HEK293 (cell line): ENCODE results near the gene DYNLRB1.

ENCODE experiments used
- CTCF ChIA-PET: fragments of 350-600 bp; formaldehyde crosslinking; extraction: SDS; loops from one replicate; lab custom pipeline; 2021; ENCODE audit warnings: antibody characterized with exemption; lab: Yijun Ruan, JAX
- POLR2A ChIA-PET: fragments of 300-600 bp; formaldehyde crosslinking; extraction: SDS; loops from one replicate; lab custom pipeline; 2020; ENCODE audit warnings: antibody characterized with exemption, inconsistent platforms; lab: Yijun Ruan, JAX
- H3K27ac ChIP-seq: fragments of 200-500 bp; sonication (Bioruptor generic); 2 replicates; pipeline ENCODE4 v1.5.1; 2014; ENCODE audit warnings: low read depth, low read length, control low read depth, inconsistent platforms; ENCODE audit errors: extremely low read depth
- H3K36me3 ChIP-seq, 2 experiments: fragments of 200-500 bp in 1 of 2; sonication (Bioruptor generic) in 1 of 2; 1 replicate in 1 of 2; 2 replicates in 1 of 2; pipeline ENCODE4 v1.5.1; 2014 to 2017; ENCODE audit warnings: inconsistent platforms in 2 of 2, low read length in 2 of 2; ENCODE audit not compliant: control insufficient read depth in 2 of 2, insufficient read depth in 1 of 2
- H3K4me1 ChIP-seq: fragments of 200-500 bp; sonication (Bioruptor generic); 2 replicates; pipeline ENCODE4 v1.5.1; 2014; ENCODE audit warnings: mild to moderate bottlenecking, low read length, inconsistent platforms; ENCODE audit not compliant: control insufficient read depth, insufficient read depth
- H3K4me3 ChIP-seq: 2 replicates; pipeline ENCODE4 v1.5.1; 2011; ENCODE audit warnings: low read depth, mild to moderate bottlenecking, control low read depth, low read length, moderate library complexity
- H3K9me3 ChIP-seq: fragments of 200-500 bp; sonication (Bioruptor generic); 2 replicates; pipeline ENCODE4 v1.5.1; 2014; ENCODE audit warnings: low read depth, low read length, inconsistent platforms; ENCODE audit not compliant: control insufficient read depth, insufficient read depth
- HOXC10 ChIP-seq: sonication (generic); formaldehyde crosslinking; IDR thresholded peaks from 2 replicates; pipeline ENCODE4 v1.8.1; 2023; ENCODE audit warnings: mild to moderate bottlenecking, missing genetic modification reagents
- KLF16 ChIP-seq: fragments of 450-650 bp; formaldehyde crosslinking; IDR thresholded peaks from 2 replicates; pipeline ENCODE4 v1.5.1; 2017; ENCODE audit warnings: missing biosample characterization, missing genetic modification characterization
- PRDM1 ChIP-seq: fragments of 450-650 bp; formaldehyde crosslinking; IDR thresholded peaks from 2 replicates; pipeline ENCODE4; 2016; ENCODE audit warnings: missing biosample characterization, missing genetic modification characterization
- TCF7L2 ChIP-seq: IDR thresholded peaks from 2 replicates; pipeline ENCODE4 v1.6.1; 2011; ENCODE audit warnings: low read depth, mild to moderate bottlenecking, inconsistent platforms, low read length, moderate library complexity, borderline replicate concordance
- ZEB2 ChIP-seq: fragments of 450-650 bp; formaldehyde crosslinking; IDR thresholded peaks from 2 replicates; pipeline ENCODE4 v1.5.1; 2016; ENCODE audit warnings: missing biosample characterization, missing genetic modification characterization
- ZIC2 ChIP-seq: fragments of 450-650 bp; formaldehyde crosslinking; IDR thresholded peaks from 2 replicates; pipeline ENCODE4 v1.5.1; 2016; ENCODE audit warnings: missing biosample characterization, missing genetic modification characterization
- ZNF155 ChIP-seq: fragments of 450-650 bp; formaldehyde crosslinking; IDR thresholded peaks from 2 replicates; pipeline ENCODE4 v1.5.1; 2016; ENCODE audit warnings: missing biosample characterization, missing genetic modification characterization
- ZNF157 ChIP-seq: fragments of 450-650 bp; formaldehyde crosslinking; IDR thresholded peaks from 2 replicates; pipeline ENCODE4 v1.5.1; 2016; ENCODE audit warnings: missing biosample characterization, missing genetic modification characterization
- ZNF211 ChIP-seq: fragments of 450-650 bp; formaldehyde crosslinking; IDR thresholded peaks from 2 replicates; pipeline ENCODE4 v1.5.1; 2016; ENCODE audit warnings: low read depth, missing biosample characterization, missing genetic modification characterization
- ZNF302 ChIP-seq: fragments of 450-650 bp; formaldehyde crosslinking; IDR thresholded peaks from 2 replicates; pipeline ENCODE4 v1.5.1; 2016; ENCODE audit warnings: missing biosample characterization, missing genetic modification characterization, low read depth
- ZNF394 ChIP-seq: fragments of 450-650 bp; formaldehyde crosslinking; IDR thresholded peaks from 2 replicates; pipeline ENCODE4 v1.5.1; 2016; ENCODE audit warnings: missing biosample characterization, missing genetic modification characterization, mild to moderate bottlenecking, moderate library complexity, borderline replicate concordance
- ZNF555 ChIP-seq: fragments of 450-650 bp; formaldehyde crosslinking; conservative IDR thresholded peaks from 2 replicates; pipeline ENCODE4 v1.5.1; 2017; ENCODE audit warnings: missing biosample characterization, mild to moderate bottlenecking, missing genetic modification characterization, inconsistent platforms
- ZNF585B ChIP-seq: fragments of 450-650 bp; formaldehyde crosslinking; IDR thresholded peaks from 2 replicates; pipeline ENCODE4 v1.5.1; 2016; ENCODE audit warnings: missing biosample characterization, missing genetic modification characterization
- ZNF654 ChIP-seq: fragments of 450-650 bp; formaldehyde crosslinking; IDR thresholded peaks from 2 replicates; pipeline ENCODE4 v1.5.1; 2016; ENCODE audit warnings: low read depth, missing biosample characterization, missing genetic modification characterization
- ZNF692 ChIP-seq: fragments of 450-650 bp; formaldehyde crosslinking; IDR thresholded peaks from 2 replicates; pipeline ENCODE4 v1.5.1; 2016; ENCODE audit warnings: missing biosample characterization, missing genetic modification characterization
- ZNF704 ChIP-seq: fragments of 450-650 bp; formaldehyde crosslinking; IDR thresholded peaks from 2 replicates; pipeline ENCODE4 v1.5.1; 2016; ENCODE audit warnings: missing biosample characterization, missing genetic modification characterization
- ZNF76 ChIP-seq: fragments of 450-650 bp; formaldehyde crosslinking; IDR thresholded peaks from 2 replicates; pipeline ENCODE4; 2016; ENCODE audit warnings: low read depth, missing biosample characterization, missing genetic modification characterization, borderline replicate concordance
- ZSCAN30 ChIP-seq: fragments of 450-650 bp; IDR thresholded peaks from 2 replicates; pipeline ENCODE4 v1.5.1; 2018; ENCODE audit warnings: missing biosample characterization, mild to moderate bottlenecking, missing genetic modification characterization, moderate library complexity
- TF ChIP-seq, protein P1 (sequence below): fragments of 450-650 bp; formaldehyde crosslinking; IDR thresholded peaks from 2 replicates; pipeline ENCODE4 v1.5.1; 2016; ENCODE audit warnings: missing biosample characterization, missing genetic modification characterization
- TF ChIP-seq, protein P2 (sequence below): fragments of 450-650 bp; formaldehyde crosslinking; IDR thresholded peaks from 2 replicates; pipeline ENCODE4 v1.5.1; 2016; ENCODE audit warnings: missing biosample characterization, missing genetic modification characterization

Gene DYNLRB1

GRCh38 chr20:34473262-34473883 is 42.8 kb upstream of the DYNLRB1 start:
- no peak overlapping the region for H3K4me3 ChIP-seq
- no peak overlapping the region for H3K27ac ChIP-seq
- no peaks in the 10 kb centered on the region for H3K9me3 ChIP-seq
- H3K4me1 ChIP-seq: peaks cover 9% of the 10 kb centered on the region
- POLR2A ChIA-PET: no interaction called here
- TF ChIP-seq ZNF157 (tag by site-specific recombination) (no peak), ZSCAN30 (tag by site-specific recombination) (0 out of 2 replicates have a peak, but pooled peaks have one; percentile 25), PRDM1 (tag by site-specific recombination) (no peak), ZNF692 (tag by site-specific recombination) (no peak), ZNF704 (tag by site-specific recombination) (no peak), ZIC2 (tag by site-specific recombination) (no peak), ZNF585B (tag by site-specific recombination) (no peak), ZNF654 (tag by site-specific recombination) (peak; percentile 20; the same call in 1 of the 2 replicates)
- TF ChIP-seq, protein P1, sequence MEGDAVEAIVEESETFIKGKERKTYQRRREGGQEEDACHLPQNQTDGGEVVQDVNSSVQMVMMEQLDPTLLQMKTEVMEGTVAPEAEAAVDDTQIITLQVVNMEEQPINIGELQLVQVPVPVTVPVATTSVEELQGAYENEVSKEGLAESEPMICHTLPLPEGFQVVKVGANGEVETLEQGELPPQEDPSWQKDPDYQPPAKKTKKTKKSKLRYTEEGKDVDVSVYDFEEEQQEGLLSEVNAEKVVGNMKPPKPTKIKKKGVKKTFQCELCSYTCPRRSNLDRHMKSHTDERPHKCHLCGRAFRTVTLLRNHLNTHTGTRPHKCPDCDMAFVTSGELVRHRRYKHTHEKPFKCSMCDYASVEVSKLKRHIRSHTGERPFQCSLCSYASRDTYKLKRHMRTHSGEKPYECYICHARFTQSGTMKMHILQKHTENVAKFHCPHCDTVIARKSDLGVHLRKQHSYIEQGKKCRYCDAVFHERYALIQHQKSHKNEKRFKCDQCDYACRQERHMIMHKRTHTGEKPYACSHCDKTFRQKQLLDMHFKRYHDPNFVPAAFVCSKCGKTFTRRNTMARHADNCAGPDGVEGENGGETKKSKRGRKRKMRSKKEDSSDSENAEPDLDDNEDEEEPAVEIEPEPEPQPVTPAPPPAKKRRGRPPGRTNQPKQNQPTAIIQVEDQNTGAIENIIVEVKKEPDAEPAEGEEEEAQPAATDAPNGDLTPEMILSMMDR (tag by site-specific recombination): peak; percentile 73
- TF ChIP-seq, all 188 proteins: peak for 3
- peaks cover 4 to 42% of the 10 kb centered on the region in 2 experiments for H3K36me3 ChIP-seq
- CTCF ChIA-PET: interaction anchor here (0.6 to 3.3 kb wide), 7 partner anchors 11 to 283 kb away, joined by 3 to 36 read pairs (median 6); no protein-coding TSS in a partner anchor

GRCh38 chr20:34475979-34476736 is 40.1 kb upstream of the DYNLRB1 start:
- POLR2A ChIA-PET: no interaction called here
- Histone ChIP-seq H3K9me3 (no peaks in the 10 kb centered on the region), H3K36me3 (peaks cover 15 to 60% of the 10 kb centered on the region in 2 experiments), H3K27ac (no peak overlapping the region), H3K4me1 (peaks cover 9% of the 10 kb centered on the region), H3K4me3 (no peak overlapping the region)
- CTCF ChIA-PET: interaction anchor here (0.6 to 1.1 kb wide), 3 partner anchors 15 to 164 kb away, joined by 3 to 6 read pairs (median 3); no protein-coding TSS in a partner anchor
- TF ChIP-seq TCF7L2: no peak
- no peak for TF ChIP-seq ZNF211 (tag by site-specific recombination)
- TF ChIP-seq ZNF302 (tag by site-specific recombination): no peak
- no peak for TF ChIP-seq KLF16 (tag by site-specific recombination)
- no peak for TF ChIP-seq ZNF76 (tag by site-specific recombination)
- TF ChIP-seq ZNF555 (tag by site-specific recombination): no peak
- TF ChIP-seq ZNF155: no peak
- TF ChIP-seq, protein P2, sequence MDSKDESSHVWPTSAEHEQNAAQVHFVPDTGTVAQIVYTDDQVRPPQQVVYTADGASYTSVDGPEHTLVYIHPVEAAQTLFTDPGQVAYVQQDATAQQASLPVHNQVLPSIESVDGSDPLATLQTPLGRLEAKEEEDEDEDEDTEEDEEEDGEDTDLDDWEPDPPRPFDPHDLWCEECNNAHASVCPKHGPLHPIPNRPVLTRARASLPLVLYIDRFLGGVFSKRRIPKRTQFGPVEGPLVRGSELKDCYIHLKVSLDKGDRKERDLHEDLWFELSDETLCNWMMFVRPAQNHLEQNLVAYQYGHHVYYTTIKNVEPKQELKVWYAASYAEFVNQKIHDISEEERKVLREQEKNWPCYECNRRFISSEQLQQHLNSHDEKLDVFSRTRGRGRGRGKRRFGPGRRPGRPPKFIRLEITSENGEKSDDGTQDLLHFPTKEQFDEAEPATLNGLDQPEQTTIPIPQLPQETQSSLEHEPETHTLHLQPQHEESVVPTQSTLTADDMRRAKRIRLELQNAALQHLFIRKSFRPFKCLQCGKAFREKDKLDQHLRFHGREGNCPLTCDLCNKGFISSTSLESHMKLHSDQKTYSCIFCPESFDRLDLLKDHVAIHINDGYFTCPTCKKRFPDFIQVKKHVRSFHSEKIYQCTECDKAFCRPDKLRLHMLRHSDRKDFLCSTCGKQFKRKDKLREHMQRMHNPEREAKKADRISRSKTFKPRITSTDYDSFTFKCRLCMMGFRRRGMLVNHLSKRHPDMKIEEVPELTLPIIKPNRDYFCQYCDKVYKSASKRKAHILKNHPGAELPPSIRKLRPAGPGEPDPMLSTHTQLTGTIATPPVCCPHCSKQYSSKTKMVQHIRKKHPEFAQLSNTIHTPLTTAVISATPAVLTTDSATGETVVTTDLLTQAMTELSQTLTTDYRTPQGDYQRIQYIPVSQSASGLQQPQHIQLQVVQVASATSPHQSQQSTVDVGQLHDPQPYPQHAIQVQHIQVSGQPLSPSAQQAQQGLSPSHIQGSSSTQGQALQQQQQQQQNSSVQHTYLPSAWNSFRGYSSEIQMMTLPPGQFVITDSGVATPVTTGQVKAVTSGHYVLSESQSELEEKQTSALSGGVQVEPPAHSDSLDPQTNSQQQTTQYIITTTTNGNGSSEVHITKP (tag by site-specific recombination): no peak
- no peak for TF ChIP-seq ZEB2 (tag by site-specific recombination)
- no peak for TF ChIP-seq HOXC10
- no peak for TF ChIP-seq ZNF394 (tag by site-specific recombination)
